A549 (cell line): ENCODE data around the gene PXDN. TPM values are rescaled to one million over a fixed set of nuclear protein-coding genes. Genes with fewer than 3 reads are reported as not detected.

ENCODE experiments used
- ATAC-seq, 2 experiments: fragments of 200-7000 bp in 1 of 2; fragments of >200 bp in 1 of 2; cut with Nextera tagmentation in 1 of 2; cut with Tn5 transposase in 1 of 2; 3 replicates each; pipeline versions ENCODE4 v1.8.0 to v1.9.1; 2018 to 2020; ENCODE audit warnings: mild to moderate bottlenecking in 1 of 2, moderate library complexity in 1 of 2
- CTCF ChIA-PET: fragments of 300-600 bp; sonication (Branson Sonifier 250); formaldehyde crosslinking; extraction: SDS; loops from one replicate; lab custom pipeline; 2021; ENCODE audit warnings: antibody characterized with exemption, inconsistent platforms; lab: Yijun Ruan, JAX
- POLR2A ChIA-PET: fragments of 350-600 bp; formaldehyde crosslinking; extraction: SDS; loops from one replicate; lab custom pipeline; 2021; ENCODE audit warnings: antibody characterized with exemption, inconsistent platforms; lab: Yijun Ruan, JAX
- DNase-seq, 2 experiments: peaks; one replicate each; pipeline versions ENCODE4 v3.0.0 to v3.0.0-alpha.2; 2011 to 2016; ENCODE audit warnings: low read depth in 1 of 2, low spot score in 1 of 2
- FAIRE-seq: peaks from 2 replicates; lab custom pipeline; 2011; peaks lifted over from hg19 to GRCh38; lab: Jason Lieb, UNC
- H3K27ac ChIP-seq, 2 experiments: fragments of >200 bp; sonication (Bioruptor Twin); formaldehyde crosslinking; 3 replicates each; pipeline ENCODE4 v1.5.1; 2016 to 2017
- H3K4me1 ChIP-seq: fragments of >200 bp; sonication (Bioruptor Twin); formaldehyde crosslinking; 3 replicates; pipeline ENCODE4 v1.6.1; 2016
- H3K4me2 ChIP-seq: fragments of >200 bp; sonication (Bioruptor Twin); formaldehyde crosslinking; 3 replicates; pipeline ENCODE4 v1.6.1; 2016
- H3K4me3 ChIP-seq: fragments of >200 bp; sonication (Bioruptor Twin); formaldehyde crosslinking; 3 replicates; pipeline ENCODE4 v1.5.1; 2016
- H3K9me3 ChIP-seq: fragments of >200 bp; sonication (Bioruptor Twin); formaldehyde crosslinking; 3 replicates; pipeline ENCODE4 v1.6.1; 2016
- BHLHE40 ChIP-seq: IDR thresholded peaks from 2 replicates; pipeline ENCODE4 v1.6.1; 2012; ENCODE audit warnings: low read depth, low read length, inconsistent platforms
- CEBPB ChIP-seq, 2 experiments: fragments of >200 bp in 1 of 2; sonication (Bioruptor Twin) in 1 of 2; formaldehyde crosslinking in 1 of 2; IDR thresholded peaks; 2 replicates each; pipeline ENCODE4 v1.6.1; 2012 to 2016
- EHF ChIP-seq: fragments of 250-450 bp; sonication (Bioruptor Pico); IDR thresholded peaks from 2 replicates; pipeline ENCODE4 v1.5.0; 2020; ENCODE audit warnings: mild to moderate bottlenecking
- FOXS1 ChIP-seq: fragments of 250-450 bp; sonication (Bioruptor Pico); IDR thresholded peaks from 2 replicates; pipeline ENCODE4 v1.5.0; 2020; ENCODE audit warnings: mild to moderate bottlenecking, moderate library complexity
- HDAC2 ChIP-seq: fragments of 200-600 bp; sonication (generic); IDR thresholded peaks from 2 replicates; pipeline ENCODE4 v1.6.1; 2016
- JUN ChIP-seq, 2 experiments: fragments of >200 bp; sonication (Bioruptor Twin); formaldehyde crosslinking; IDR thresholded peaks; 2 replicates in 1 of 2; 3 replicates in 1 of 2; pipeline ENCODE4 v1.6.1; 2016 to 2017
- MAZ ChIP-seq: fragments of 150-350 bp; IDR thresholded peaks from 2 replicates; pipeline ENCODE4 v1.6.1; 2014; ENCODE audit warnings: antibody characterized with exemption, low read depth, low read length, borderline replicate concordance
- MYC ChIP-seq: IDR thresholded peaks from 2 replicates; pipeline ENCODE4 v1.6.1; 2012; ENCODE audit warnings: mild to moderate bottlenecking, inconsistent platforms, low read length, improper control_type of control experiment, borderline replicate concordance
- PHF8 ChIP-seq: fragments of 200-600 bp; sonication (generic); IDR thresholded peaks from 2 replicates; pipeline ENCODE4 v1.6.1; 2016; ENCODE audit warnings: low read depth, mild to moderate bottlenecking, antibody characterized with exemption, moderate library complexity, borderline replicate concordance
- POLR2A ChIP-seq: IDR thresholded peaks from 2 replicates; pipeline ENCODE4 v1.6.1; 2012; ENCODE audit warnings: mild to moderate bottlenecking, low read length
- RNF2 ChIP-seq: fragments of 200-600 bp; sonication (generic); IDR thresholded peaks from 2 replicates; pipeline ENCODE4 v1.6.1; 2016; ENCODE audit warnings: low read depth, mild to moderate bottlenecking, antibody characterized with exemption, moderate library complexity, borderline replicate concordance
- ZC3H11A ChIP-seq: fragments of 450-650 bp; IDR thresholded peaks from 2 replicates; pipeline ENCODE4 v1.6.1; 2014; ENCODE audit warnings: antibody characterized with exemption, mild to moderate bottlenecking
- ZSCAN20 ChIP-seq: fragments of 250-450 bp; sonication (Bioruptor Pico); IDR thresholded peaks from 2 replicates; pipeline ENCODE4 v1.8.0; 2022; ENCODE audit warnings: mild to moderate bottlenecking, moderate library complexity
- WGBS: methylation state at CpG from one replicate; pipeline ENCODE4 v1.1.6; 2017; ENCODE audit errors: missing lambda C conversion rate; 5-methylcytosine and 5-hydroxymethylcytosine counted together
- polyA plus RNA-seq, 4 experiments: library from polyadenylated mRNA; depleted of rRNA in 3 of 4; stranded (reverse); fragments of >200 nt; fragmentation: RNase III in 1 of 4; extraction: RNeasy Plus Mini Kit Qiagen cat#74134 plus additional on column Dnase treatment in 1 of 4; gene quantifications; 2 replicates in 3 of 4; 3 replicates in 1 of 4; pipeline ENCODE4 v1.2.3, GENCODE V29; 2011 to 2017
- TF ChIP-seq, protein P1 (sequence below): IDR thresholded peaks from 2 replicates; pipeline ENCODE4 v1.6.1; 2012
- TF ChIP-seq, protein P2 (sequence below): fragments of >200 bp; sonication (Bioruptor Twin); formaldehyde crosslinking; IDR thresholded peaks from 2 replicates; pipeline ENCODE4 v1.6.1; 2016
- TF ChIP-seq, protein P3 (sequence below): fragments of 250-450 bp; sonication (Bioruptor Pico); IDR thresholded peaks from 2 replicates; pipeline ENCODE4 v1.5.0; 2020; ENCODE audit warnings: low read depth, mild to moderate bottlenecking, moderate library complexity

The PXDN gene
- polyA plus RNA-seq, 2 of the 4 experiments (the other 2 are of a cell fraction) = 3.7 to 7.3 TPM

DNA sequence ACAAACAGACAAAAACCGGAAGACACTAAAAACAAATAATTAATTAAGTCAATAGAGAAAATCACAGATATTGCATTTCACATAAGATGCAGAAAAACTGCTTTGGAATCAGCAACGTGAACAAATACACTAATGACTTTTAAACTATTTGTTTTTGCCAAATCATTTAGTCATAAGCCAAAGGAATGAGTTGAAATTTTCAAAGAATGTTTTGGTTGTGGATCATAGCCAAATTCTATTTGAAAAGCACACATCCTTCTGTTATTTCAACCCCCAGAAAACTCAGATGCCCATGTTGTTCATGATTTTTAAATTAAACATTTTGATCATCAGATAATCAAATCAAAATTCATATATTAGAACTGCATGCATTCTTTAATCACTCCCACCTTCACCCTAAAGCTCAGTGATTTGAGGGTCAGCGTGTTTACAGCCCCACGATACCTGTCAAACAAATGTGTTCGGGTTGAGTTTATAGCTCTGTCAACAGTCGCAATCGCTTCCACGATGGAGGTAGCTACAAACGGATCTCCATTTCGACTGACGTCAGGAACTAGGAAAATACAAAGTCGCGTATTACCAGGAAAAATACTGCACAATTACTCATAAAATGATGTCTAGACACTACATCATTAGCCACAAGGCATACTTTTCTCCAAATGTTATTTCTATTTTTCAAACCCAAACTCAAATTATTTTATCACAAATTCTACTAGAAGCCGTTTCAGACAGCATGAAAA lies 90.2 kb downstream of the PXDN start (continued):
- TF ChIP-seq HDAC2 (no peak), ZC3H11A (no peak), MYC (no peak)
- TF ChIP-seq, protein P1, sequence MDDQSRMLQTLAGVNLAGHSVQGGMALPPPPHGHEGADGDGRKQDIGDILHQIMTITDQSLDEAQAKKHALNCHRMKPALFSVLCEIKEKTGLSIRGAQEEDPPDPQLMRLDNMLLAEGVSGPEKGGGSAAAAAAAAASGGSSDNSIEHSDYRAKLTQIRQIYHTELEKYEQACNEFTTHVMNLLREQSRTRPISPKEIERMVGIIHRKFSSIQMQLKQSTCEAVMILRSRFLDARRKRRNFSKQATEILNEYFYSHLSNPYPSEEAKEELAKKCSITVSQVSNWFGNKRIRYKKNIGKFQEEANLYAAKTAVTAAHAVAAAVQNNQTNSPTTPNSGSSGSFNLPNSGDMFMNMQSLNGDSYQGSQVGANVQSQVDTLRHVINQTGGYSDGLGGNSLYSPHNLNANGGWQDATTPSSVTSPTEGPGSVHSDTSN = no peak

DNA sequence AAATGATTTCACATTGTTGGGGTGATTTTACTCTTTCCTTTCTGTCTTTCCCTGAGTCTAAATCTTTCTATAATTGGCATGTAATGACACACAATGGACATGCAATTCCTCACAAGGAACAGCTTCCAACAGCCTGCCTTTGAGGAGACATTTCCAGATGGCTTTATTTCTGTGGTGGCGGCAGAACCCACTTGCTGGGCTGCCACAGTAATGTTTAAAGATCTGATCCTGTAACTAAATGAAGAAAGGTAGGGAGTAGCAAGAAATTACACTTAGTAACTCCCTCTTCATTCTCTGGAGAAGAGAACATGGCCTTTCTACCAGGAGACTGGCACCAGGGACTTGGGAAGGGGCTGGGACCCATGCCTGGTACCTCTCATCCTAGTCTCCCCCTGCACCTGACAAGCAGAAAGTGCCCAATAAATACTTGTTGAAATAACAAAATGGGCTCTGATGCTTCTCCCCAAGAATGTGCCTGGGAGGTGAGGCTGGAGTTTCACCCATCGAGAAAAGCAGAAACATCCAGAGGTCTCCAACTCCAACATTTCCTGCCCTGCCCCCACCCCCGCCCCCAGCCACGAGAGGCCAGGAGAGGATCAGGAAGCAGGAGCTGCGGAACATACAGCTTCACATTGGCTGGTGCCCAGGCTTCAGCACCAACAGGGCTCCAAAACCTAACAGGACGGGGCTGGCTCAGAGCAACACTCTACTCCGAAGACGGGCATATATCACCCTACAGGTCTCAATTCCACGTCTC lies 92.1 kb downstream of the PXDN start:
- POLR2A ChIA-PET = no interaction called here

DNA sequence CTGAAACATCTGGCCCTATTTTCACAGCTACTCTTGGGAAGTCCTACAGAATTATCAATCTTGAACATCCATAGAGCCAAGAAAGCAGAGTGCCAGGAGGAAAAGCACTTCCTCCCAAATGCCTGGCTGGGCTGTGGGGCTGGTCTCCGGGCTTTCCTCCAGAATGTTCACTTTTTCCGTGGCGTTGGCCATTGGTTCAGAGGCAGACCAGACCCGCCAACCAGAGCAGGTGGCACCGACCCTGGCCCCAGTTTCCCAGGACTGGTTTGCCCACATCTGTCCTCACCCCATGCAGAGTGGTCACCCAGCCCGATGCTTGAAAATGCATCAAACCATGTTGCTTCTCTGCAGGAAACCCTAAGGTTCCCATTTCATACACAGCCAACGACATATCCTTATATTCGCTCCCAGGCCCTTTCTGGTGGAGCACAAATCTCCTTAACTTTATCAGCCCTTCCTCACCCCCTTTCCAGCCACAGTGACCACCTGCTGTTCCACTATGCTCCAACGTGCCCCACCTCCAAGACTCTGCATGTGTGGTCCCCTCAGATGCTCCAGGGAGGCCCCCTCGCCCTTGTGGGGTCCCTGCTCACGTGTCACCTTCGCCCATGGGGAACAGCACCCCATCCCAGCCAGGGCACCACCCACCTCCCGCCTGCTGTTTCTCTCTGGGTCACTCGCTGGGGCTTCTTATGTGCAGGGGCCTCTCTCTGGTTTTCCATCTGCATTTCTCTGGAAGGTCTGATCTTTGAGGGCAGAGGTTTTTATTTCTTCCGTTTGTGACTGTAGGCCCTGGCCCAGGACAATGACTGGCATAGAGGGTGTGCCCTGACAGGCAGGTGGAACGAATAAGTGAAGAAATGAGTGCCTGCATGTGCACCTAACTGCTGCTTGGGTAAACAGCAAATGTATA lies 92.9 kb downstream of the PXDN start:
- H3K4me2 ChIP-seq = no peak overlapping the region
- TF ChIP-seq EHF (no peak), FOXS1 (no peak), RNF2 (no peak), CEBPB (IDR thresholded peaks at IDR 0.05) (no peak), POLR2A (no peak), PHF8 (no peak)
- FAIRE-seq (no peak), ATAC-seq (no peak), DNase-seq (no peak)
- CTCF ChIA-PET = no interaction called here
- no peak overlapping the region for H3K4me3 ChIP-seq
- POLR2A ChIA-PET = no interaction called here
- H3K9me3 ChIP-seq = no peaks in the 10 kb centered on the region
- WGBS = 45% methylated on average over 16 of the region's 16 CpGs
- no peak overlapping the region for H3K27ac ChIP-seq
- H3K4me1 ChIP-seq = peaks cover 17% of the 10 kb centered on the region; the same call in 2 of the 3 replicates

More for the DNA sequence above, 92.1 kb downstream of the PXDN start:
- no peaks in the 10 kb centered on the region for H3K9me3 ChIP-seq
- no peak overlapping the region for H3K4me2 ChIP-seq
- ATAC-seq (no peak), DNase-seq (no peak), FAIRE-seq (no peak)
- CTCF ChIA-PET = interaction anchor here (0.6 kb wide), 1 partner anchor 82 kb away, joined by 6 read pairs; no protein-coding TSS in a partner anchor
- 64% methylated on average over 9 of the region's 9 CpGs for WGBS
- no peak overlapping the region for H3K4me3 ChIP-seq
- TF ChIP-seq, protein P2, sequence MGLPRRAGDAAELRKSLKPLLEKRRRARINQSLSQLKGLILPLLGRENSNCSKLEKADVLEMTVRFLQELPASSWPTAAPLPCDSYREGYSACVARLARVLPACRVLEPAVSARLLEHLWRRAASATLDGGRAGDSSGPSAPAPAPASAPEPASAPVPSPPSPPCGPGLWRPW = no peak
- TF ChIP-seq BHLHE40 (no peak), JUN (IDR thresholded peaks at IDR 0.05) (no peak), MAZ (no peak), ZSCAN20 (CRISPR knock-in tag) (no peak)
- TF ChIP-seq, protein P3, sequence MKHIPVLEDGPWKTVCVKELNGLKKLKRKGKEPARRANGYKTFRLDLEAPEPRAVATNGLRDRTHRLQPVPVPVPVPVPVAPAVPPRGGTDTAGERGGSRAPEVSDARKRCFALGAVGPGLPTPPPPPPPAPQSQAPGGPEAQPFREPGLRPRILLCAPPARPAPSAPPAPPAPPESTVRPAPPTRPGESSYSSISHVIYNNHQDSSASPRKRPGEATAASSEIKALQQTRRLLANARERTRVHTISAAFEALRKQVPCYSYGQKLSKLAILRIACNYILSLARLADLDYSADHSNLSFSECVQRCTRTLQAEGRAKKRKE (CRISPR knock-in tag) = no peak
- no peak overlapping the region for H3K27ac ChIP-seq
- peaks cover 17% of the 10 kb centered on the region; the same call in 2 of the 3 replicates for H3K4me1 ChIP-seq
